GM18870 (cell line): ENCODE results near the gene PRMT5.
A peak's percentile ranks its signal among the peaks of the same experiment; 100 is the strongest.
"Not testable (repeated sequence)": the region's sequence is repeated elsewhere in the genome, so short reads cannot be mapped to it uniquely, and the experiment has no call there.

Source experiments
- ATAC-seq: cut with Tn5 transposase; IDR thresholded peaks from one replicate; pipeline ENCODE4 v1.9.1; 2021; ENCODE audit warnings: moderate library complexity; ENCODE audit not compliant: unreplicated experiment

The PRMT5 gene

DNA sequence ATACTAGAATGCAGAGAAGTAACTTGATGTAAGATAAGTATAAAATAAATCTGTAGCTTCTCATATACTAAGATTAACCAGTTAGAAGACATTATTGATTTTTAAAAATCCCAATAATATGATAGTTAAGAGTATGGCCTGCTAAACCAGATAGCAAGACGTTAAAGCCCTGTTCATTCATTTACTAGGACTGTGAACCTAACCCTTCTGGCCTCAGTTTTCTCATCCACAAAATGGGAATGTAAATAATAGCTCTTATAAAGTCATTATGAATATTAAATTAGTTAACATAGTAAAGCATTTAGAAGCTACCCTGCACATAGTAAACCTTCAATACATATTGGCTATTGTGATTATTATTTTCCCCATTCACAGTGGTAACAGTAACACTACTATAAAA is 6.0 kb upstream of the PRMT5 start:
- ATAC-seq = no peak

DNA sequence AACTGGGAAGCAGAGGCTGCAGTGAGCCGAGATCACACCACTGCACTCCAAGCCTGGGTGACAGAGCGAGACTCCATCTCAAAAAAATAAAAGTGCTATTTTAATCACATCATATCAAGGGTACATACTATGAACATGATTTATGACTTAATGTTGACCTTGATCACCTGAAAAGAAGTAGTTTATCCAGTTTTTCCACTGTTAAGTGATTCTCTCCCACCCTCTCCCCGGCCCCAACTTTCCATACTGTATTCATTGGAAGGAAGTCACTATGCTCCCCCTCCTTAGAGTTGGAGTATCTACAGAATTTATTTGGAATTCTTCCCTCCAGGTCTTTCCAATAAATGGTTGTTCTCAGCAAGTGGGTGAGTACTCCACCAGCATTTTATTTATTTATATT is 3.0 kb upstream of the PRMT5 start:
- ATAC-seq = no peak

DNA sequence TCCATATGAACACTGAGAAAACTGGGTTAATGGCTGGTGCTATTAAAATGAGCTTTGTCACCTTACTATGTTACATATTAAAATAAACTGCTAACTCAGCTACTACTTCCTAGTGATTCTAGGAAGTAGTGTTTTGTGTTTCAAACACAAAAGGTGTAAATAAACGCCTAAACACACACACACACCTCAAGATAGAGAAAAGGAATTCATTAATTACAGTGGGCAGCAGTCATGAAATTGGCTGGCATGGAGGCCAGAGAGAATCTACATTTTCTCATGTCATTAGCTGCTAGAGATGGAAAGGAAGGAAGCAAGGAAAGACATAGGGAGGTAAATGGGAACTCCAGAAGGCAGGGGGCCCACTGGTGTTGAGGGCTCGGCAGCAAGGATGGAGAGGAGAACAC is 787 bp upstream of the PRMT5 start:
- no peak for ATAC-seq

- ATAC-seq = no peak
Measured at GRCh38 chr14:22928237-22929103, 706 bp downstream of the PRMT5 start.

GRCh38 chr14:22926316-22926715 is 2.9 kb downstream of the PRMT5 start:
- ATAC-seq = no peak

- ATAC-seq = no peak
Measured at GRCh38 chr14:22925513-22925912, 3.7 kb downstream of the PRMT5 start.

GRCh38 chr14:22923746-22924145 is 5.4 kb downstream of the PRMT5 start:
- no peak for ATAC-seq

GRCh38 chr14:22922294-22922693 is 6.9 kb downstream of the PRMT5 start:
- ATAC-seq = no peak

GRCh38 chr14:22920697-22921096 is 8.5 kb downstream of the PRMT5 start:
- no peak for ATAC-seq

DNA sequence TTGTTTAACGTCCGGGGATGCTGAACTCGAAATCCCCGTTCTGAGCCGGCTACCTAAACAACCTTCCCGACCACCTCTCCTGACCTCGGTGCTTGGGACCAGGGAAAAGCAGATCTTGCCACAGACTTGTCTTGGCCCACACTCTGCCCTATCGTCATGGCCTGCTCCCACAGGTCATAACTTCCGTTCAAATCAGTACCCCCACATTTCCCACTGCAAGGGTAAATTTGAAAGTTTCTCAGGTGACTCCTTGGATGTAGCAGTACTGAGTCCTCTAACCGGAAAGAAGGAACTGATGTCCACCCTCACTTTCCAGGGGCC is 9.6 kb downstream of the PRMT5 start:
- peak; percentile 1 for ATAC-seq

DNA sequence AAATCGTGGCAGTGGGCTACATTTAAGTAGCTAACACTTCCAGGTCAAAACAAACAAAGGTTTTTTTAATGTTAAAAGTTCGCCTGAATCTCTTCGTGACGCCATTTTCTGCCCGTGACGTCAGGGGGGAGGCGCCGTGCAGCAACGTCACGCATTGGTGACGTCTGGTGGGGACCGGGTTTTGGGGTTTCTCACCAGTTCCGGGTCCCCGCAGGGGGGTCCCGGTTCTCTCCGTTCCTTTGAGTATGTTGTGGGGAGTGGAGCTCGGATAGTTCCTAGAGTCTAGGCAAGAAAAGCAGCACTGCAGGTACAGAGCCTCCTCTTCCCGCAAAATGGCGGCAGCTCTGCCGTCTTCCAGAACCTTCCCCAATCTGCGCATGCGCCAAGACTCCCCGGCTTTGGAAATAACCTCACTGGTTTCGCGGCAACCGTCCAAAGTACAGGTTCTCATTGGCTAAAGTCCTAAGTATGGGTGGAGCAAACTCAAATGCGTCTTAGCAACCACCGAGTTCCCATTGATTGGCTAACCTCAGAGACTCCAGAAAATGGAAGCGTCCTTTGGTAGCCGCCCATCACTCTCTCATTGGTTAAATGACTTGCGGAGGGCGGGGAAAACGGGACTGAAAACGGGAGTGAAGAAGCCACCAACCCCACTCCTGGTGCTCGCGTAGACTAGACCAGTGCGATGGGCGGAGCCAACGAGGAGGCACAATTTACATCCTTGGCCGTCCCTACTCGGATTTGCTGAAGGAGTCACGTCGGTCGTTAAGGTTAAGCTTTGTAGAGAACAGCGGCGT is 10.2 kb downstream of the PRMT5 start, which contains the start of gene RBM23:
Gene RBM23 (minus strand): TSS at position 346 of the 797 bp plus-strand sequence.
- peak; percentile 93 for ATAC-seq

- ATAC-seq = no peak
Measured at GRCh38 chr14:22915886-22916521, 13.2 kb downstream of the PRMT5 start.

- not testable (repeated sequence) for ATAC-seq
Measured at GRCh38 chr14:22914836-22915235, 14.3 kb downstream of the PRMT5 start.

GRCh38 chr14:22910916-22911315 is 18.3 kb downstream of the PRMT5 start:
- no peak for ATAC-seq

- no peak for ATAC-seq
Measured at GRCh38 chr14:22908601-22909000, 20.6 kb downstream of the PRMT5 start.

GRCh38 chr14:22907429-22907828 is 21.7 kb downstream of the PRMT5 start:
- ATAC-seq = no peak

DNA sequence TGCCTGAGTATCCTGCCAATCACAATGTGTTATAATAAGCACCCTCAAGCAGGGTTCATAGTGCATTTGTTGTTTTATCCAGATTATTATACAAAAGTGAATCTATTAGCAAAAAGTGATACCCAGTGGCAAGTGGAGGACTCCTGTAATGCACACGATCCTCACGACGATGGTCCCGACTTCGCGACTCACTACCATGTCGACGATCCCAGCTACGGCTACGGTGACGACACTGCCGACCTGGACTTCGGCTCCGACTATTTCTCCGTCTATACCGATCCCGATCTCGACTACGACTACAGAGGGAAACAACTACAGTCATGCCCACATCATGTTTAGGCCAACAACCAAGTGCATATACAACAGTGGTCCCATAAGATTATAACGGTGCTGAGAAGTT is 23.1 kb downstream of the PRMT5 start:
- no peak for ATAC-seq

DNA sequence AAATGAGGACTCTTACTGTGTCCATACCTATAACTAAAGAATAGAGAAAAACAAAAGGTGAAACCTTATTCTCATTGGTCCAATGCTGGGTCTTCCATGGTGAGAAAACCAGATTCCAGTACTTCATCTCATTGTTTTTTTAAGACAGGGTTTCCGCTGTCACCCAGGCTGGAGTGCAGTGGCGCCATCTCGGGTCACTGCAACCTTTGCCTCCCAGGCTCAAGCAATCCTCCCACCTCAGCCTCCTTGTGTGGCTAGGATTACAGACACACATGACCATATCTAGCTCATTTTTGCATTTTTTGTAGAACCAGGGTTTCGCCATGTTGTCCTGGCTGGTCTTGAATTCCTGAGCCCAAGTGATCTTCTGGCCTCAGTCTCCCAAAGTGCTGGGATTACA is 23.5 kb downstream of the PRMT5 start:
- ATAC-seq = no peak

DNA sequence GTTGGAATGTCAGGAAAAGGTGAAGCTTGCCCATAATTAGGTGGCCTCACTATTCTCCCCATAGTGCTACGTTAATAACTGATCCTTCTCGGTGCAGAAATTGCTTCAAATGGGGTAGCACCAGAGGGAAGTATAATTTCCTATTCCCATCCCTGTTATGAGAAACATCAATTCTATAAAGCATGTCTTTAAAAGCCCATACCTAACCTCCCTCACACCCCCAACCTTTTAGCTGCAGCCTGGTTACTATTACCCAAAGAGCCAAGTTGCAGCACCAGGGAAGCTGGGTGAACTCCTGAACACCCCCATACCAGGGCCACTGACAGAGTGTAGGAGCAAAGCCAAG is 25.5 kb downstream of the PRMT5 start:
- ATAC-seq = no peak

DNA sequence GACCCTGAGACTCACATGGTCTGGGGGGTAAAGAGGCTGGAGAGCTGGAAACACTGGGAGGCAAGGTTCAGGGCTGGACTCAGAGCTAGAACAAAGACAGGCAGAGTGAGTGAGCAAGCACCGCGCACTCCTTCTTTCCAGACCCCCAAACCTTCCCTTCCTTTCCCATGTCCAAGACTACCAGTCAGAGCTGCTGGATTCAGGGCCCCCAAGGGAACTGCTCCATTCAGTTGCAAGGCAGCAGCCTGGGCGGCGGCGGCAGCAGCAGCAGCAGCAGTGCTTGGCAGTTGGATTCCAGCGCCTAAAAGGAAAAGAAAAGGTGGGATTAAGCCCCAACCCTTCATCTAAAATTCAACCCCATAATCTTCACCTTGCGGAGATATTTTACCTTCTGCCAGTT is 27.4 kb downstream of the PRMT5 start:
- no peak for ATAC-seq

- ATAC-seq = no peak
Measured at GRCh38 chr14:22900081-22900799, 28.9 kb downstream of the PRMT5 start.
